ENCODE results near the gene P2RX3.

Gene P2RX3

GRCh38 chr11:57409321-57410100, 71.4 kb downstream of the P2RX3 start:
- H3K27ac ChIP-seq: no peak overlapping the region

GRCh38 chr11:57410287-57410686, 72.1 kb downstream of the P2RX3 start:
- DNase-seq (ENCODE audit: low read depth, low spot score): no peak
- no peak overlapping the region for H3K27ac ChIP-seq

More at GRCh38 chr11:57409321-57410100, 71.4 kb downstream of the P2RX3 start:
- DNase-seq (ENCODE audit: low read depth, low spot score): no peak

- H3K27ac ChIP-seq: no peak overlapping the region
- no peak for DNase-seq (ENCODE audit: low read depth, low spot score)
Observed at GRCh38 chr11:57413681-57414080, 75.5 kb downstream of the P2RX3 start.

- no peak overlapping the region for H3K27ac ChIP-seq
- no peak for DNase-seq (ENCODE audit: low read depth, low spot score)
Observed at GRCh38 chr11:57414612-57415212, 76.6 kb downstream of the P2RX3 start.

GRCh38 chr11:57416436-57416835, 78.3 kb downstream of the P2RX3 start:
- H3K27ac ChIP-seq: no peak overlapping the region
- DNase-seq (ENCODE audit: low read depth, low spot score): no peak

GRCh38 chr11:57417056-57417455, 78.9 kb downstream of the P2RX3 start:
- no peak for DNase-seq (ENCODE audit: low read depth, low spot score)
- H3K27ac ChIP-seq: no peak overlapping the region

GRCh38 chr11:57418131-57418530, 80.0 kb downstream of the P2RX3 start:
- H3K27ac ChIP-seq: no peak overlapping the region
- no peak for DNase-seq (ENCODE audit: low read depth, low spot score)

GRCh38 chr11:57419146-57419545, 81.0 kb downstream of the P2RX3 start:
- no peak for DNase-seq (ENCODE audit: low read depth, low spot score)
- H3K27ac ChIP-seq: no peak overlapping the region

GRCh38 chr11:57421066-57421465, 82.9 kb downstream of the P2RX3 start:
- no peak overlapping the region for H3K27ac ChIP-seq
- no peak for DNase-seq (ENCODE audit: low read depth, low spot score)

GRCh38 chr11:57421805-57422204, 83.7 kb downstream of the P2RX3 start:
- no peak overlapping the region for H3K27ac ChIP-seq
- DNase-seq (ENCODE audit: low read depth, low spot score): no peak
